Measurements from ENCODE around the gene ARHGEF37. TPM values are rescaled to one million over a fixed set of nuclear protein-coding genes. Genes with fewer than 3 reads are reported as not detected.
A peak's percentile ranks its signal among the peaks of the same experiment; 100 is the strongest.

Gene ARHGEF37
- total RNA-seq, 3 donors from 2014 or later, result 5.3 to 54.4 (median 29.2) TPM

- intact Hi-C loops (cut with DNase I; ENCODE audit: low total_unique reads), result loop anchor here (2.0 kb wide), 1 partner anchor 43 kb away; no protein-coding TSS in a partner anchor
- peaks cover 16% of the 10 kb centered on the region for H3K36me3 ChIP-seq
- no peaks in the 10 kb centered on the region for H3K27me3 ChIP-seq
- H3K27ac ChIP-seq, result no peak overlapping the region
- DNase-seq (ENCODE audit: low spot score in 2 of 2), result no peak
- H3K9me3 ChIP-seq, result no peaks in the 10 kb centered on the region
- no peaks in the 10 kb centered on the region for H3K4me1 ChIP-seq
- H3K4me3 ChIP-seq, result no peak overlapping the region
- no peak for TF ChIP-seq CTCF (IDR thresholded peaks at IDR 0.05)
- TF ChIP-seq POLR2AphosphoS5 (IDR thresholded peaks at IDR 0.05), result no peak
- no peak for TF ChIP-seq POLR2A (IDR thresholded peaks at IDR 0.05)
Measured at GRCh38 chr5:149609640-149610219, 28.4 kb downstream of the ARHGEF37 start.

GRCh38 chr5:149610589-149611255 lies 29.4 kb downstream of the ARHGEF37 start:
- DNase-seq (ENCODE audit: low spot score in 2 of 2), result no peak
- H3K4me1 ChIP-seq, result no peaks in the 10 kb centered on the region
- intact Hi-C loops (cut with DNase I; ENCODE audit: low total_unique reads), result loop anchor here (2.0 kb wide), 1 partner anchor 44 kb away; no protein-coding TSS in a partner anchor
- H3K36me3 ChIP-seq, result peaks cover 16% of the 10 kb centered on the region
- peak overlapping the region; percentile 8 to 9 for H3K27ac ChIP-seq
- no peaks in the 10 kb centered on the region for H3K9me3 ChIP-seq
- no peak for TF ChIP-seq CTCF (IDR thresholded peaks at IDR 0.05)
- TF ChIP-seq POLR2A (IDR thresholded peaks at IDR 0.05), result no peak
- TF ChIP-seq POLR2AphosphoS5 (IDR thresholded peaks at IDR 0.05), result no peak
- no peak overlapping the region for H3K4me3 ChIP-seq
- H3K27me3 ChIP-seq, result no peaks in the 10 kb centered on the region

GRCh38 chr5:149611326-149611725 lies 30.0 kb downstream of the ARHGEF37 start:
- Histone ChIP-seq H3K27me3 (no peaks in the 10 kb centered on the region), H3K9me3 (no peaks in the 10 kb centered on the region), H3K36me3 (peaks cover 16% of the 10 kb centered on the region), H3K27ac (peak overlapping the region; percentile 8 to 9), H3K4me1 (no peaks in the 10 kb centered on the region), H3K4me3 (no peak overlapping the region)
- intact Hi-C loops (cut with DNase I; ENCODE audit: low total_unique reads), result loop anchor here (2.0 kb wide), 1 partner anchor 45 kb away; no protein-coding TSS in a partner anchor
- TF ChIP-seq POLR2A (IDR thresholded peaks at IDR 0.05), result no peak
- TF ChIP-seq POLR2AphosphoS5 (IDR thresholded peaks at IDR 0.05), result no peak
- no peak for TF ChIP-seq CTCF (IDR thresholded peaks at IDR 0.05)
- no peak for DNase-seq (ENCODE audit: low spot score in 2 of 2)

- Histone ChIP-seq H3K27ac (no peak overlapping the region), H3K36me3 (peaks cover 12% of the 10 kb centered on the region), H3K4me1 (peaks cover 0 to 7% of the 10 kb centered on the region in 2 donors), H3K9me3 (no peaks in the 10 kb centered on the region), H3K4me3 (no peak overlapping the region), H3K27me3 (no peaks in the 10 kb centered on the region)
- intact Hi-C loops (cut with DNase I; ENCODE audit: low total_unique reads), result no loop called here
- no peak for TF ChIP-seq CTCF (IDR thresholded peaks at IDR 0.05)
- no peak for TF ChIP-seq POLR2AphosphoS5 (IDR thresholded peaks at IDR 0.05)
- no peak for TF ChIP-seq POLR2A (IDR thresholded peaks at IDR 0.05)
- no peak for DNase-seq (ENCODE audit: low spot score in 2 of 2)
Measured at GRCh38 chr5:149614034-149614907, 33.0 kb downstream of the ARHGEF37 start.

All from breast epithelium (tissue), 4 donors.